Tibial nerve (tissue), 4 donors: ENCODE data around the gene FAM114A2. TPM values are rescaled to one million over a fixed set of nuclear protein-coding genes. Genes with fewer than 3 reads are reported as not detected.

Experiments used
- DNase-seq, 2 donors: peaks; one replicate each; pipeline ENCODE4 v3.0.0-alpha.2; 2019; ENCODE audit warnings: low spot score in 2 of 2
- H3K27ac ChIP-seq, 4 donors: fragments of 200-600 bp; sonication (generic) in 3 of 4; one replicate each; pipeline ENCODE4 v1.5.1; 2017 to 2019; ENCODE audit warnings: mild to moderate bottlenecking in 1 of 4
- H3K27me3 ChIP-seq, 2 donors: fragments of 200-600 bp; sonication (generic) in 1 of 2; one replicate each; pipeline versions ENCODE4 v1.5.1 to v1.6.0; 2017 to 2019
- H3K36me3 ChIP-seq, 3 donors: fragments of 200-600 bp; sonication (generic); one replicate each; pipeline ENCODE4 v1.5.1; 2018 to 2019
- H3K4me1 ChIP-seq, 4 donors: fragments of 200-600 bp; sonication (generic) in 3 of 4; one replicate each; pipeline ENCODE4 v1.5.1; 2017 to 2019
- H3K4me3 ChIP-seq, 4 donors: fragments of 200-600 bp; sonication (generic) in 3 of 4; one replicate each; pipeline ENCODE4 v1.5.1; 2017 to 2019; ENCODE audit warnings: mild to moderate bottlenecking in 1 of 4, moderate library complexity in 1 of 4
- H3K9me3 ChIP-seq, 4 donors: fragments of 200-600 bp; sonication (generic) in 3 of 4; one replicate each; pipeline ENCODE4 v1.5.1; 2017 to 2019
- EP300 ChIP-seq, 2 donors: sonication (generic); formaldehyde crosslinking; IDR thresholded peaks; one replicate each; pipeline ENCODE4 v1.6.1; 2017; ENCODE audit warnings: antibody characterized with exemption in 2 of 2, mild to moderate bottlenecking in 1 of 2
- POLR2A ChIP-seq, 2 donors: fragments of 450-650 bp; IDR thresholded peaks; one replicate each; pipeline ENCODE4 v1.6.1; 2017; ENCODE audit warnings: antibody characterized with exemption in 2 of 2, mild to moderate bottlenecking in 2 of 2, moderate library complexity in 2 of 2
- WGBS, 2 donors: methylation state at CpG; one replicate each; pipeline ENCODE4 v1.1.5; 2018; 5-methylcytosine and 5-hydroxymethylcytosine counted together
- total RNA-seq, 4 donors: library from RNA; depleted of rRNA; stranded (reverse); fragments of >200 nt; gene quantifications; one replicate each; pipeline ENCODE4 v1.1.0, GENCODE V29; 2016
- TF ChIP-seq, protein P1 (sequence below), 5 experiments: fragments of 200-600 bp in 3 of 5; fragments of 450-650 bp in 2 of 5; sonication (generic) in 3 of 5; IDR thresholded peaks; one replicate each; pipeline ENCODE4 v1.5.1; 2016 to 2019; ENCODE audit warnings: antibody characterized with exemption in 5 of 5, mild to moderate bottlenecking in 3 of 5, moderate library complexity in 2 of 5

Gene FAM114A2
- total RNA-seq, 4 donors from 2014 or later: 10.5 to 19.7 (median 13.6) TPM

DNA sequence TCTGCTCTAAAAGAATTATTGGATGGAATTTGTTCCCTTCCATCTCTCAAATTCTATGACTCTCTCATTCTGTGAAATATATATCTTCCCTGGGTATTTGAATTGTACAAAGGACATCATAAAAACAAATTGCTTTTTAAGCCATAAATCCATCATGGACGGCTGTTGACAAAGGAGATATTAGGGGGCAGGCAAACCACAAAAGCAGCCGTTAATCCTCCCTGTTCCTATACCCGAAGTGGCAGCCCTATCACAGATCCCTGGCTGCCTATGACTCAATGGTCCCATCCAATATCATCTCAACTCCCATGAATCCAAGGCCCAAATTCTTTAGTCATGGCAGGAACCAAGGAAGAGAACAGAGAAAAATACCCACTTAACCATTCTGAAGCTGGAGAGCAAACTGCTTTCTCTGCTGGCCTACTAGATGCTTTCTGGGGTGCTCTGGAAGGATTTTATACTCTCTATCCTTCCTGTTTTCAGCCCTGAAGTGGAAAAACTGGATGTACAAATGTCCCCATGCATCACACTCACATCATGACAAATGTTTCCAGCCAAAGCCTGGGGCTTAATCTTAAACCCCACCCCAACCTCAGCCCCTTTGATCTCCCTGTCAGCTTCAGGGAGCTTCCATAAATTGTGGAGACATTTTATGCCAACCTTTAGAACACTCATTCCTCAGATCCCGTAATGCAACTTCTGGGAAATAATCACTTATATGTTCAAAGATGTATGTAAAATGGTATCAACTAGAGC lies 59.5 kb downstream of the FAM114A2 start:
- WGBS, 2 donors: 54 to 66% methylated on average over 4 of the region's 4 CpGs
- Histone ChIP-seq H3K27ac (no peak overlapping the region), H3K4me3 (no peak overlapping the region), H3K9me3 (no peaks in the 10 kb centered on the region), H3K4me1 (no peaks in the 10 kb centered on the region), H3K27me3 (no peaks in the 10 kb centered on the region), H3K36me3 (no peaks in the 10 kb centered on the region)
- TF ChIP-seq EP300 (IDR thresholded peaks at IDR 0.05) (no peak), POLR2A (IDR thresholded peaks at IDR 0.05) (no peak)
- TF ChIP-seq, protein P1, sequence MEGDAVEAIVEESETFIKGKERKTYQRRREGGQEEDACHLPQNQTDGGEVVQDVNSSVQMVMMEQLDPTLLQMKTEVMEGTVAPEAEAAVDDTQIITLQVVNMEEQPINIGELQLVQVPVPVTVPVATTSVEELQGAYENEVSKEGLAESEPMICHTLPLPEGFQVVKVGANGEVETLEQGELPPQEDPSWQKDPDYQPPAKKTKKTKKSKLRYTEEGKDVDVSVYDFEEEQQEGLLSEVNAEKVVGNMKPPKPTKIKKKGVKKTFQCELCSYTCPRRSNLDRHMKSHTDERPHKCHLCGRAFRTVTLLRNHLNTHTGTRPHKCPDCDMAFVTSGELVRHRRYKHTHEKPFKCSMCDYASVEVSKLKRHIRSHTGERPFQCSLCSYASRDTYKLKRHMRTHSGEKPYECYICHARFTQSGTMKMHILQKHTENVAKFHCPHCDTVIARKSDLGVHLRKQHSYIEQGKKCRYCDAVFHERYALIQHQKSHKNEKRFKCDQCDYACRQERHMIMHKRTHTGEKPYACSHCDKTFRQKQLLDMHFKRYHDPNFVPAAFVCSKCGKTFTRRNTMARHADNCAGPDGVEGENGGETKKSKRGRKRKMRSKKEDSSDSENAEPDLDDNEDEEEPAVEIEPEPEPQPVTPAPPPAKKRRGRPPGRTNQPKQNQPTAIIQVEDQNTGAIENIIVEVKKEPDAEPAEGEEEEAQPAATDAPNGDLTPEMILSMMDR (IDR thresholded peaks at IDR 0.05): no peak
- DNase-seq: no peak

DNA sequence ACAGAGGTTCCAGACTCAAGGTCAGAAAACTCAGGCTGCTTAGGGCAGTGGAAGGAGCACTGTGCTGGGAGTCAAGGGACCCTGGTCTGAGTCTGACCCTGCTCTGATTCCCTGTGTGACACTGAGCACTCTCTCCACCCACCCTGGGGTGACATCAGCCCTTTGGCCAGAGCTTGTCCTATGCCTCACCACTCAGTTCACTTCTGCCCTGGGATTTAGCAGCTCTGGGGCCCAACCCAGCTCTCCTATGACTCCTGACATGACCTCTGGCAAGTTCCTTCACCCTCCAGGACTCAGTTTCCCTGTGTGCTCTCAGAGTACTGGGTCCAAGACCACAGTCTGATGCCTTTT lies 63.9 kb downstream of the FAM114A2 start:
- no peak for DNase-seq
- Histone ChIP-seq H3K36me3 (no peaks in the 10 kb centered on the region), H3K27ac (no peak overlapping the region), H3K4me1 (no peaks in the 10 kb centered on the region), H3K4me3 (no peak overlapping the region), H3K27me3 (no peaks in the 10 kb centered on the region), H3K9me3 (no peaks in the 10 kb centered on the region)
- TF ChIP-seq, protein P1 (IDR thresholded peaks at IDR 0.05): no peak
- no peak for TF ChIP-seq POLR2A (IDR thresholded peaks at IDR 0.05)
- TF ChIP-seq EP300 (IDR thresholded peaks at IDR 0.05): no peak

DNA sequence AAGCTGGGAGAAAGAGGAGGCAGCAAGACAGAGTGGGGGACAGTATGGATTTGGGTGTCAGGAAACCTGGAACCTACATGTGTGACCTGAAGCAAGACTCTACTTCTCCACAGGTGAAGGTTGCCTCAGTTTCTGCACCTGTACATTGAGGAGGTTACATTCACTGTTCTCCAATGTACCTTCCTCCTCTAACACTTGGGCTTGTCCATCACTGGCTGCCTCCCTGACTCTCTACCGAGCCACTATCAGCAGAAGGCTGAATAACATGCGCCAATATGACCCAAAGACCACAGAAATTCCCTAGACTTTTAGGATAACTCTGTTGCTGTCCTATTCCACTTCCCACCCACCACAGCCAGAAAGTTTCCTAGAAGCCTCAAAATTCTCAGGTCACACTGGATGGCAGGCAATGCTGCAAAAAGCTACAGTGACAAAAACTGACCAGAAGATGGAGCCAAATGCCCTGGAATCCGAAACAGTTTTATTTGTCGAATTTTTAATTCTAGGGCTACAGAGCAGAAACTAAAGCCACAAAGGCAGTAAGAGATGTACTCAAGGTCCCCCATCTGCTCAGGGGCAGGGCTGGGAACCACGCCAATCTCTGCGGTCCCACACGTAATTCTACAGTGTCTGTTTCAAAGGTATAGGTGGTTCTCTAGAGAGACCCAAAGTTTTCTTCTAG lies 64.4 kb downstream of the FAM114A2 start:
- H3K36me3 ChIP-seq: no peaks in the 10 kb centered on the region
- TF ChIP-seq, protein P1 (IDR thresholded peaks at IDR 0.05): peak; percentile 50 to 65 (median 61)
- no peak for TF ChIP-seq EP300 (IDR thresholded peaks at IDR 0.05)
- DNase-seq: peak in 1 of 2 donors; percentile 37
- H3K4me3 ChIP-seq: no peak overlapping the region
- no peaks in the 10 kb centered on the region for H3K27me3 ChIP-seq
- H3K9me3 ChIP-seq: no peaks in the 10 kb centered on the region
- no peaks in the 10 kb centered on the region for H3K4me1 ChIP-seq
- 16 to 23% methylated on average over 7 of the region's 7 CpGs for WGBS, 2 donors
- no peak overlapping the region for H3K27ac ChIP-seq

DNA sequence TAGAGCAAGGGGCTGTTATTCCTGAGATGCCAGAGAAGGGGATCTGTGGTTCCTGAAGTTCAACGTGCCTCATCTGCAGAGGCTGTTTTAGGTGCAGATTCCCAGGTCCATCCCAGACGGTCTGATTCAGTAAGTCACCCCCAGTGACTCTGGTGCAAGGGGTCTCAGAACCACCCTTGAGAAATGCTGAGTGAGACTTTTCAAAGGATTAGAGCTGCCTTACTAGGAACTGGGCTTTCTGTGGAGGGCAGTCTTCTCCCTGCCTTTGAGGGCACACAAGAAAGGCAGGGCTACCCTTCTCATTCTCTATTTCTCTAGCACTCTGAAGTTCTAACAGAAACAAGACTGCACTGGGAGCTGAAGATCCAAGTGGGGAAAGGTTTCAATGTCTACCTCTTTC lies 66.5 kb downstream of the FAM114A2 start:
- Histone ChIP-seq H3K9me3 (no peaks in the 10 kb centered on the region), H3K27me3 (no peaks in the 10 kb centered on the region), H3K4me3 (no peak overlapping the region), H3K27ac (no peak overlapping the region), H3K36me3 (no peaks in the 10 kb centered on the region), H3K4me1 (no peaks in the 10 kb centered on the region)
- no peak for DNase-seq
- TF ChIP-seq EP300 (IDR thresholded peaks at IDR 0.05) (no peak), POLR2A (IDR thresholded peaks at IDR 0.05) (no peak)
- TF ChIP-seq, protein P1 (IDR thresholded peaks at IDR 0.05): no peak
- WGBS, 2 donors: 64 to 71% methylated on average over 2 of the region's 2 CpGs

DNA sequence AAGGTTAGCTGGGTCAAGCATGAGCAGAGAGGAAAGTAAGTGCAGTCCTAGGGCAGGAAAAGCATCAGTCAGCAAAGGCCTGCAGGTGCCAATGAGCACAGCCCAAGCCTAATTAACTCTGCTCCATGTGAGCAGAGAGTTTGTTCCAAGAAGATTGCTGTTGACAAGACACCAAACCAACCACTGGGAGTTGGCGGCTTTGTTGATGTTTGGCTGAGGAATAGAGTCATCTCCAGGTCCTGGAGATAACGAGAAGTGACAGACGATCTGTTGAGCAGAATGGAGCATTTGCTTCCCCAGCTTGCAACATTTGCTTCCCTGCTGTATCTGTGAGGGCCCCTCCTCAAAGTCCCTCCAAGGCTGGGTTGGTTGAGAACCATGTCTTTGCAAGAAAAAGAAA lies 68.2 kb downstream of the FAM114A2 start:
- 75 to 81% methylated on average over 3 of the region's 3 CpGs for WGBS, 2 donors
- Histone ChIP-seq H3K27me3 (no peaks in the 10 kb centered on the region), H3K4me3 (no peak overlapping the region), H3K4me1 (no peaks in the 10 kb centered on the region), H3K27ac (no peak overlapping the region), H3K36me3 (no peaks in the 10 kb centered on the region), H3K9me3 (no peaks in the 10 kb centered on the region)
- DNase-seq: no peak
- TF ChIP-seq, protein P1 (IDR thresholded peaks at IDR 0.05): no peak
- no peak for TF ChIP-seq POLR2A (IDR thresholded peaks at IDR 0.05)
- TF ChIP-seq EP300 (IDR thresholded peaks at IDR 0.05): no peak
